Activated CD4-positive, alpha-beta T cell treated with anti-CD3 and anti-CD28 coated beads, Interleukin-2, amount 50 U/mL, for 16 hours (primary cell): ENCODE results near the gene MYEOV.

Experiments
- DNase-seq: peaks from one replicate; pipeline ENCODE4 v3.0.0-alpha.2; 2020

The MYEOV gene

GRCh38 chr11:69319255-69320106 is 25.5 kb downstream of the MYEOV start:
- DNase-seq: no peak

- DNase-seq: no peak
These were observed 26.4 kb downstream of the MYEOV start for GRCh38 chr11:69320326-69320725.

GRCh38 chr11:69320756-69321741 is 27.1 kb downstream of the MYEOV start:
- DNase-seq: no peak

DNA sequence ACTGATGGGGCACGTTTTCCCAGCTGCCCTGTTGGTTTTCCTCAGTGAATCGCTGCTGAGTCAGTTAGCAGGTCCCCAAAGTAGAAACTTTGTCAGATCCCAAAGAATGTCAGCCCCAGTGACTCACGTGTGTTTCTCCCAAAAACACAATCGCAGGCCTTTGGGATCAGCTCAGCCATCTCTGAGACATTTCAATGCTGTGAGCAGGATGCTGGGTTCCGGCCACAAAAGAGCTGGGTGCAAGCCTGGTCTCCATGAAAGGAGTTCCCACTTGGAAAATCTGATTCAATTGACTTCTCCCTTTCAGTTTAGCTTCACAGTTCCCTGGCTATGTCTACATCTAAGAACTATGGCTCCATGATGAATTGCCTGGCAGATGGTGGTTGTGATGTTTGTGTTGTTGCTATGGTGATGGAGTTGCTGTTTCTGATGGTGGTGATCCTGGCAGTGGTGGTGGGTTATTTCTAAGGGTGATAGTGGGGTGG is 28.0 kb downstream of the MYEOV start:
- DNase-seq: no peak

DNA sequence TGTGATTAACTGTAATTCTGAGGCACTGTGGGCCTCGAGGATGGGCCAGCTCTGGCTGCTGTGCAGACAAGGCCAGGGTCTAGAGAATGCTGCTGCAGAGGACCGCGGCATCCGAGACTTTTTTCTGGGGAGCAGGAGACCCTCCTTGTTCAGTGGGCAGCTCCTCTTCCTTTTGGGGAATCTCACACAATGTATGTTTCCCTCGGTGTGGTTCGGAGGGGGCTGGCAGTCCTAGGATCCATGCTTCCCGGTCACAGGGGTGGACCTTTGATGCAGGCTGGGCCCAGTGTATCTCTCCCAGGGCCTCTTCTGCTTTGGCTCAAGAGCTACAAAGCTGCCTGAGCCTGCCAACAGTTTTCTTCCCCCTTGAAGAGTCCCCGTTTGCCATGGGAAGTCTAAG is 31.5 kb downstream of the MYEOV start:
- no peak for DNase-seq

- DNase-seq: no peak
These were observed 32.8 kb downstream of the MYEOV start for GRCh38 chr11:69326622-69327219.

DNA sequence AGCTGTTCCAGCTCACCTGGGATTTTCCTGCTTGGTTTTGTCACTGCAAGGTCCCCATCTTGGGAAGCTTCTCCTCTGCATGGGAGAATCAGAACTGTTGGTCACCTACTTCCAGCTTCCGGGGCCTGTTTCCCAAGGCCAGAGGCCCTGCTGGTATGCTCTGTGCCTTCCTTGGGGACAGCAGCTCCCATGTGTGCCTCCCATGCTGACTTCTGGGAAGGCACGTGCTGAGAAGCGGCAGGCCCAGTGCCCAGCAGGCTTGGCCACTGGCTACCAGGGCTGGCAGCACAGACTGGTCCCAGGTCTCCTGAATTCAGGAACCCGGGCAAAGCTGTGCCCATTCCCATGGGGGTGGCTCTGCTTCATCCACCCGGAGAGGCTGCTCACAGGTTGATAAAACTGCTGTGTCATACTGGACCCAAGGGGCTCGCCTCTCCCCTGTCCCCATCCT is 33.8 kb downstream of the MYEOV start:
- DNase-seq: no peak

GRCh38 chr11:69328231-69328630 is 34.3 kb downstream of the MYEOV start:
- DNase-seq: no peak

GRCh38 chr11:69329581-69329980 is 35.6 kb downstream of the MYEOV start:
- no peak for DNase-seq

- DNase-seq: no peak
These were observed 36.4 kb downstream of the MYEOV start for GRCh38 chr11:69330330-69330729.

DNA sequence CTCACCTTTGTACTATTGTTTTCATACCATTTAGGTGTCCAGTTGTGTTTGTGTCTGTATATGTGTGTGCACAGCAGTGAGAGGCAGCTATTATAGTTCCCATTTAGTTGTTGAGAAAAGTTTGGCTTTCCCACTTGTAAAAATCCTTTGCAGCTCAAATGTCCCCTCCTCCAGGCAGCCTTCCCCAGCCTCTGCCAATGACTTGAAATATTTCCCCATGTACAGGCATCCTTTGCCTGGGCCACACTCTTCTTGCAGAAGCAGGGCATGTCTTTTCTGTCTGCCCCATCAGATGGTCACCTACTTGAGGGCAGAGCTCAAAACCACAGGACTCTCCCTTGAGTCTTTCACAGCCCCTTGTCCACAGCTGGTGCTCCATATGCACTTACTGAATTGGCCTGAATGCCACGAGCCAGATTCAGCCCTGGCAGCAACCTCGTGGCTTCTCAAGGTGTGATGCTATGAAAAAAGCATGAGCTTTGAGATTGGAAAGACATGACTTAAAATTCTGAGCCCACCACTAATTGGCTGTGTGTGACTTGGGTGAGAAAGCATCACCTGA is 39.3 kb downstream of the MYEOV start:
- DNase-seq: no peak

- no peak for DNase-seq
These were observed 39.9 kb downstream of the MYEOV start for GRCh38 chr11:69333879-69334278.

DNA sequence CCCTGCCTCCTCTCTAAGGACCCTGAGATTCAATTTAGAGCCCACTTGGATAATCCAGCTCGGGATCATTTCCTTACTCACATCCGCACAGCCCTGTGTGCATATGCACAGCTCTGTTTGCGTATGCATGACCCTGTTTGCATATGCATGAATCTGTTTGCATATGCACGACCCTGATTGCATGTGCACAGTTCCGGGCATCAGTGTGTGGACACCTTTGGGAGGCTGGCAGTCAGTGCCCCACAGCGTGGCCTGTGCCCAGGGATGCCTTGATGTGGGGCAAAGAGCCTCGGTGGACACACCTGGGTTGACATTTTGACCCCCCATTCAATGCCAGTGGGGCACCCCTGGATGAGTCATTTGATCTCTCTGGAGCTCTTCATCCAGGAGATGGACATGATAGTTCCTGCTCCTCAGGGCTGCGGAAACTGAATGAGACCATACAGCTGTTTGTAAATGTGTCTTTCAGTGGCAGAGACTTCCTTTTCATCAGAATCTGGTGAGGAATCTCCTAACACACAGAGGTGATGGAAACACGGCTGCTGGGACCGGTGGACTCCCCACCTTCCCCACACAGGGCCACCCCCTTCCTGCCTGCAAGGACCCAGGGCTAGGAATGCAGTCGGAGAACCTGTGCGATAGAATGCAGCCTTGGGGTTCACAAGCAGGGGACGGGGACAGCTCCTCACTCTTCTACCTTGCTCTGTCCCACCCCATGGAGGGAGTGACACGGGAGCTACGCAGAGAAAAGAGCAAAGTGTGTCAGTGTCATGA is 41.2 kb downstream of the MYEOV start:
- no peak for DNase-seq

DNA sequence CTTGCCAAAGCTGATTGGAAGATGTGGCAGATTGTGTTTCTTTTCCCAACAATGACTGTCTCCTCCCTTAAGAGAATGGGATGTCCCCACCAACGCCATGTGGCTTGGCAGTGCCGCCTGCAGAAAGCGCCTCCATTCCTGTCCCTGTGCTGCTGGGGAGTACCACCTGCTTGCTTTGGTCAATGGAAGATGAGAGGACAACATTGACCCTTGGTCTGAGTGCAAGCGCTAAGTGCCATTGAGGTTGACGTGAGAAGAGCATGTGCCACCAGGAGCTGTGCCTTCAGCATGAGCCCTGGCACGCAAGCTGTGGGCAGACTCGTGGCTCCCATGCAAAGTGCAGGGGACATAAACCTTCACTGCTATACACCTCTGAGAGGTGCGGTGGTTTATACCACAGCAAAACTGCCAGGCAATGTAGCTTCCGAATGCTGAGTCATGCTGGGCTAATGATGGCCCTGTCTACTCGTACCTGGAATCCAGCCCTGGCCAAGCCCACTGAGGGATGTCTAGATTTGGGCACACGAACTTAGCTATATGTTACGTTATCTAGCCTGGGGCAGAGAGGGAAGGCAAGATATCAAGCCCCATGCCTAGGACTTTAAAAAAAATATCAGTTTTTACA is 41.9 kb downstream of the MYEOV start:
- no peak for DNase-seq

DNA sequence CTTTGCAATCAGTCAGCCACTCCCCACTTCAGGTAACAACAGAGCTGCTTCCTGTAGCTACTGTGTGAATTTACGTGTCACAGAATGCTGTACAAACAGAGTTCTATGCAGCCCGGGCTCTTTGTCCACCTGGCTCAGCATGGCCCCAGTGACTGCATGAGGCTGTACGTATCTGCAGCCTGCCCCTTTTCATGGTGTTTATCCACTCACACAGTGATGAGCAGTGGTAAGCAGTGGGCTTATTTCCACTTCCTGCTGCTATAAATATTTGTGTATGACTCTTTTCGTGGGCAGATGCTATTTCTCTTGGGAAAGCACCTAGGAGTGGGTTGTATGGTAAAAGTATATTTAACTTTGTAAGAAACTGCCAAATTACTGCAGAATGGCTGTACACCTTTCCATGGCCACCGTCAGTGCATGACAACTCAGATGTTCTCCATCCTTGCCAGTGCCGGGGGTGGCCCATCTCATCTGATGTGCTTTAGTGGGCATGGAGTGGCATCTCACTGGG is 43.3 kb downstream of the MYEOV start:
- peak; percentile 14 for DNase-seq

- no peak for DNase-seq
These were observed 45.2 kb downstream of the MYEOV start for GRCh38 chr11:69339041-69339733.

- no peak for DNase-seq
These were observed 46.1 kb downstream of the MYEOV start for GRCh38 chr11:69339983-69340565.

- DNase-seq: no peak
These were observed 48.8 kb downstream of the MYEOV start for GRCh38 chr11:69342588-69343330.
